NT2/D1 (cell line): ENCODE results near the gene PRPF38A.

Experiments
- DNase-seq: peaks from one replicate; pipeline ENCODE4 v3.0.0-alpha.2; 2011; ENCODE audit warnings: low read depth, low spot score
- H3K27me3 ChIP-seq: 2 replicates; pipeline ENCODE4 v1.6.0; 2011; ENCODE audit warnings: mild to moderate bottlenecking; ENCODE audit not compliant: insufficient read length, insufficient read depth
- H3K36me3 ChIP-seq: 2 replicates; pipeline ENCODE4 v1.6.1; 2011; ENCODE audit warnings: mild to moderate bottlenecking, low read length, mixed read lengths; ENCODE audit not compliant: insufficient read depth, insufficient read length
- H3K4me1 ChIP-seq: 2 replicates; pipeline ENCODE4 v1.5.1; 2011; ENCODE audit not compliant: insufficient read depth, insufficient read length
- H3K4me3 ChIP-seq: 2 replicates; pipeline ENCODE4 v1.5.1; 2011; ENCODE audit warnings: low read depth; ENCODE audit not compliant: insufficient read length
- H3K9ac ChIP-seq: 2 replicates; pipeline ENCODE4 v1.6.0; 2011; ENCODE audit warnings: low read depth; ENCODE audit not compliant: insufficient read length
- H3K9me3 ChIP-seq: 2 replicates; pipeline ENCODE4 v1.5.1; 2011; ENCODE audit warnings: mild to moderate bottlenecking, low read length; ENCODE audit not compliant: insufficient read depth
- SUZ12 ChIP-seq: IDR thresholded peaks from 2 replicates; pipeline ENCODE4 v1.6.1; 2011; ENCODE audit not compliant: insufficient read length, insufficient read depth; ENCODE audit errors: extremely low read depth
- YY1 ChIP-seq: IDR thresholded peaks from 2 replicates; pipeline ENCODE4 v1.6.1; 2011; ENCODE audit not compliant: insufficient read length, insufficient read depth
- ZNF274 ChIP-seq: IDR thresholded peaks from 2 replicates; pipeline ENCODE4 v1.6.1; 2011; ENCODE audit warnings: mild to moderate bottlenecking, low read depth, low read length

PRPF38A gene

GRCh38 chr1:52435650-52436049, 31.2 kb downstream of the PRPF38A start:
- no peaks in the 10 kb centered on the region for H3K4me1 ChIP-seq
- no peaks in the 10 kb centered on the region for H3K27me3 ChIP-seq
- no peak overlapping the region for H3K4me3 ChIP-seq
- peaks cover 47% of the 10 kb centered on the region for H3K36me3 ChIP-seq
- H3K9ac ChIP-seq = no peak overlapping the region
- no peak for DNase-seq
- no peaks in the 10 kb centered on the region for H3K9me3 ChIP-seq
- TF ChIP-seq SUZ12 (no peak), ZNF274 (no peak)

GRCh38 chr1:52436817-52437216, 32.4 kb downstream of the PRPF38A start:
- peaks cover 42% of the 10 kb centered on the region for H3K36me3 ChIP-seq
- H3K4me3 ChIP-seq = no peak overlapping the region
- H3K27me3 ChIP-seq = no peaks in the 10 kb centered on the region
- no peak overlapping the region for H3K9ac ChIP-seq
- H3K4me1 ChIP-seq = no peaks in the 10 kb centered on the region
- TF ChIP-seq ZNF274 (no peak), SUZ12 (no peak), YY1 (no peak)
- H3K9me3 ChIP-seq = no peaks in the 10 kb centered on the region
- peak; percentile 38 for DNase-seq

- no peak for DNase-seq
- H3K36me3 ChIP-seq = peaks cover 40% of the 10 kb centered on the region
- H3K9ac ChIP-seq = no peak overlapping the region
- H3K27me3 ChIP-seq = no peaks in the 10 kb centered on the region
- TF ChIP-seq YY1 (no peak), ZNF274 (no peak), SUZ12 (no peak)
- no peak overlapping the region for H3K4me3 ChIP-seq
- H3K4me1 ChIP-seq = no peaks in the 10 kb centered on the region
- no peaks in the 10 kb centered on the region for H3K9me3 ChIP-seq
These were observed 35.6 kb downstream of the PRPF38A start for GRCh38 chr1:52439976-52440375.

- peaks cover 40% of the 10 kb centered on the region for H3K36me3 ChIP-seq
- no peak overlapping the region for H3K4me3 ChIP-seq
- H3K9ac ChIP-seq = no peak overlapping the region
- H3K27me3 ChIP-seq = no peaks in the 10 kb centered on the region
- no peaks in the 10 kb centered on the region for H3K9me3 ChIP-seq
- TF ChIP-seq SUZ12 = no peak
- no peak for TF ChIP-seq ZNF274
- TF ChIP-seq YY1 = no peak
- DNase-seq = no peak
- H3K4me1 ChIP-seq = no peaks in the 10 kb centered on the region
These were observed 40.1 kb downstream of the PRPF38A start for GRCh38 chr1:52444463-52444862.

- no peaks in the 10 kb centered on the region for H3K4me1 ChIP-seq
- no peaks in the 10 kb centered on the region for H3K9me3 ChIP-seq
- no peak overlapping the region for H3K9ac ChIP-seq
- peaks cover 12% of the 10 kb centered on the region for H3K36me3 ChIP-seq
- TF ChIP-seq SUZ12 (no peak), ZNF274 (no peak), YY1 (no peak)
- H3K27me3 ChIP-seq = no peaks in the 10 kb centered on the region
- no peak for DNase-seq
- no peak overlapping the region for H3K4me3 ChIP-seq
These were observed 49.7 kb downstream of the PRPF38A start for GRCh38 chr1:52454127-52454526.

- no peak overlapping the region for H3K9ac ChIP-seq
- TF ChIP-seq YY1 = no peak
- TF ChIP-seq SUZ12 = no peak
- no peak for TF ChIP-seq ZNF274
- peak; percentile 25 for DNase-seq
- H3K4me3 ChIP-seq = no peak overlapping the region
- H3K27me3 ChIP-seq = no peaks in the 10 kb centered on the region
- H3K4me1 ChIP-seq = no peaks in the 10 kb centered on the region
- peaks cover 12% of the 10 kb centered on the region for H3K36me3 ChIP-seq
- H3K9me3 ChIP-seq = no peaks in the 10 kb centered on the region
These were observed 50.4 kb downstream of the PRPF38A start for GRCh38 chr1:52454779-52455178.

GRCh38 chr1:52455686-52456085, 51.3 kb downstream of the PRPF38A start:
- no peak for TF ChIP-seq ZNF274
- TF ChIP-seq SUZ12 = no peak
- TF ChIP-seq YY1 = no peak
- DNase-seq = no peak
- no peaks in the 10 kb centered on the region for H3K9me3 ChIP-seq
- H3K36me3 ChIP-seq = peaks cover 12% of the 10 kb centered on the region
- no peaks in the 10 kb centered on the region for H3K4me1 ChIP-seq
- H3K27me3 ChIP-seq = no peaks in the 10 kb centered on the region
- H3K9ac ChIP-seq = no peak overlapping the region
- H3K4me3 ChIP-seq = no peak overlapping the region

GRCh38 chr1:52460694-52461093, 56.3 kb downstream of the PRPF38A start:
- H3K9me3 ChIP-seq = no peaks in the 10 kb centered on the region
- no peak for TF ChIP-seq SUZ12
- no peak for TF ChIP-seq ZNF274
- no peak for TF ChIP-seq YY1
- peaks cover 5% of the 10 kb centered on the region for H3K36me3 ChIP-seq
- no peak overlapping the region for H3K9ac ChIP-seq
- H3K27me3 ChIP-seq = no peaks in the 10 kb centered on the region
- no peak for DNase-seq
- H3K4me1 ChIP-seq = peaks cover 4% of the 10 kb centered on the region
- no peak overlapping the region for H3K4me3 ChIP-seq
